Fibroblast of peridontal ligament (primary cell): ENCODE results near the gene SRY.

ENCODE experiments used
- DNase-seq: peaks from one replicate; pipeline ENCODE4 v3.0.0-alpha.2; 2010; ENCODE audit errors: extremely low read depth

Gene SRY

GRCh38 chrY:2787600-2787999 lies at the start of gene SRY:
SRY (minus strand) TSS chrY:2787682; CDS start chrY:2787603, 79 bp downstream.
- DNase-seq, result no peak

GRCh38 chrY:2837078-2837477 lies 49.6 kb upstream of the SRY start:
- DNase-seq, result no peak

- DNase-seq, result no peak
These were observed 47.7 kb upstream of the SRY start for GRCh38 chrY:2835230-2835629.

GRCh38 chrY:2828497-2828896 lies 41.0 kb upstream of the SRY start:
- DNase-seq, result no peak

- DNase-seq, result no peak
These were observed 37.0 kb upstream of the SRY start for GRCh38 chrY:2824471-2824870.

- DNase-seq, result peak; percentile 57
These were observed 29.8 kb upstream of the SRY start for GRCh38 chrY:2817146-2817896.

- DNase-seq, result peak; percentile 53
These were observed 12.8 kb upstream of the SRY start for GRCh38 chrY:2800246-2800645.

GRCh38 chrY:2797991-2798390 lies 10.5 kb upstream of the SRY start:
- DNase-seq, result no peak

GRCh38 chrY:2796977-2797523 lies 9.6 kb upstream of the SRY start:
- no peak for DNase-seq

GRCh38 chrY:2789756-2790155 lies 2.3 kb upstream of the SRY start:
- no peak for DNase-seq

GRCh38 chrY:2786876-2787512 lies 488 bp downstream of the SRY start:
- DNase-seq, result no peak
